Right lobe of liver (tissue), 4 donors: ENCODE data around the gene CUEDC1.

Experiments
- POLR2A ChIP-seq: fragments of 450-650 bp; IDR thresholded peaks from one replicate; pipeline ENCODE4 v1.6.1; 2017; ENCODE audit warnings: antibody characterized with exemption, mild to moderate bottlenecking
- TF ChIP-seq, protein P1 (sequence below), 4 donors: fragments of 200-600 bp in 3 of 4; fragments of 450-650 bp in 1 of 4; IDR thresholded peaks; one replicate each; pipeline versions ENCODE4 v1.5.1 to v1.8.0; 2016 to 2022; ENCODE audit warnings: antibody characterized with exemption in 4 of 4, mild to moderate bottlenecking in 2 of 4
- donor health status: DM: no; HTN: no; CAD: no.
- donor health status: DM: no; HTN: no; CAD: no.
- donor health status: DM: no; HTN: yes; CAD: no.

DNA sequence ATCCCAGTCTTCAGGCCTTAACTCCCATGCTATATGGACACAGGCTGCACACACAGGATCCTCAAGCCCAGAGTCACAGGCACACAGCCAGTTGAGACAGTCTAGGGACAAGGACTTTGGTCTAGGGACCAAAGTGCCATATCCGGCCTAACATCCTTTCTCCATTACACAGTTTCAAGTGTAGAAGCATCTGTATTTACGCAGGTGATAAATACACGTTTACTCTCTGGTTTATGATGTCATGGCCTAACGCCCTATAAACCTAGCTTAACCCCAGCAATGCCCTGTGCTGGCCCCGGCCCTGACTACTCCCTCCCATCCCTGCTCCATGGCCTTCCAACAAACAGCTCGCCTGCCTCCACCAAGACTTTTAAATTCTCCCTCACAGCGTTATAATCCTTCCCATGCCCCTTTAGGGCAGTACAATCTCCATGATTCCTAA, 17.1 kb downstream of the CUEDC1 start:
- no peak for TF ChIP-seq POLR2A
- TF ChIP-seq, protein P1, sequence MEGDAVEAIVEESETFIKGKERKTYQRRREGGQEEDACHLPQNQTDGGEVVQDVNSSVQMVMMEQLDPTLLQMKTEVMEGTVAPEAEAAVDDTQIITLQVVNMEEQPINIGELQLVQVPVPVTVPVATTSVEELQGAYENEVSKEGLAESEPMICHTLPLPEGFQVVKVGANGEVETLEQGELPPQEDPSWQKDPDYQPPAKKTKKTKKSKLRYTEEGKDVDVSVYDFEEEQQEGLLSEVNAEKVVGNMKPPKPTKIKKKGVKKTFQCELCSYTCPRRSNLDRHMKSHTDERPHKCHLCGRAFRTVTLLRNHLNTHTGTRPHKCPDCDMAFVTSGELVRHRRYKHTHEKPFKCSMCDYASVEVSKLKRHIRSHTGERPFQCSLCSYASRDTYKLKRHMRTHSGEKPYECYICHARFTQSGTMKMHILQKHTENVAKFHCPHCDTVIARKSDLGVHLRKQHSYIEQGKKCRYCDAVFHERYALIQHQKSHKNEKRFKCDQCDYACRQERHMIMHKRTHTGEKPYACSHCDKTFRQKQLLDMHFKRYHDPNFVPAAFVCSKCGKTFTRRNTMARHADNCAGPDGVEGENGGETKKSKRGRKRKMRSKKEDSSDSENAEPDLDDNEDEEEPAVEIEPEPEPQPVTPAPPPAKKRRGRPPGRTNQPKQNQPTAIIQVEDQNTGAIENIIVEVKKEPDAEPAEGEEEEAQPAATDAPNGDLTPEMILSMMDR (IDR thresholded peaks at IDR 0.05) = no peak
